Activated CD8-positive, alpha-beta memory T cell treated with anti-CD3 and anti-CD28 coated beads, Interleukin-2, amount 50 U/mL, for 1 hour (primary cell): ENCODE data around the gene RENBP.

Source experiments
- DNase-seq: peaks from one replicate; pipeline ENCODE4 v3.0.0-alpha.2; 2020; ENCODE audit errors: extremely low read depth

Gene RENBP

DNA sequence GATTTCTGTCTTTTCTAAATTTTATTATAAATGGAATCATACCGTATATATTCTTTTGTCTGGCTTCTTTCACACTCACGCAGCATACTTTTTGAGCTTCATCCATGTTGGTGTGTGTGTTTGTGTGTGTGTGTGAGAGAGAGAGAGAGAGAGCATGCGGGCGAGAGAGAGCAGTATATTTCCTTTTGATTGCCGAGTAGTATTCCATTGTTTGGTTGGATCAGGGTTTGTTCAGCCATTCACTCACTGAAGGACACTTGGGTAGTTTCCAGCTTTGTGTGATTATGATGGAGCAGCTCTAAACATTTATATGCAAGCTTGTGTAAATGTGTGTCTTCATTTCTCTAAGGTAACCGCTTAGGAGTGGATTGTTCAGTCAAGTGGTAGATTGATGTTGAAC, 55.3 kb downstream of the RENBP start:
- no peak for DNase-seq

- DNase-seq = no peak
These were observed 56.1 kb downstream of the RENBP start for GRCh38 chrX:153888344-153888743.

GRCh38 chrX:153887385-153887784, 57.1 kb downstream of the RENBP start:
- DNase-seq = no peak

GRCh38 chrX:153886915-153887314, 57.5 kb downstream of the RENBP start:
- DNase-seq = no peak

DNA sequence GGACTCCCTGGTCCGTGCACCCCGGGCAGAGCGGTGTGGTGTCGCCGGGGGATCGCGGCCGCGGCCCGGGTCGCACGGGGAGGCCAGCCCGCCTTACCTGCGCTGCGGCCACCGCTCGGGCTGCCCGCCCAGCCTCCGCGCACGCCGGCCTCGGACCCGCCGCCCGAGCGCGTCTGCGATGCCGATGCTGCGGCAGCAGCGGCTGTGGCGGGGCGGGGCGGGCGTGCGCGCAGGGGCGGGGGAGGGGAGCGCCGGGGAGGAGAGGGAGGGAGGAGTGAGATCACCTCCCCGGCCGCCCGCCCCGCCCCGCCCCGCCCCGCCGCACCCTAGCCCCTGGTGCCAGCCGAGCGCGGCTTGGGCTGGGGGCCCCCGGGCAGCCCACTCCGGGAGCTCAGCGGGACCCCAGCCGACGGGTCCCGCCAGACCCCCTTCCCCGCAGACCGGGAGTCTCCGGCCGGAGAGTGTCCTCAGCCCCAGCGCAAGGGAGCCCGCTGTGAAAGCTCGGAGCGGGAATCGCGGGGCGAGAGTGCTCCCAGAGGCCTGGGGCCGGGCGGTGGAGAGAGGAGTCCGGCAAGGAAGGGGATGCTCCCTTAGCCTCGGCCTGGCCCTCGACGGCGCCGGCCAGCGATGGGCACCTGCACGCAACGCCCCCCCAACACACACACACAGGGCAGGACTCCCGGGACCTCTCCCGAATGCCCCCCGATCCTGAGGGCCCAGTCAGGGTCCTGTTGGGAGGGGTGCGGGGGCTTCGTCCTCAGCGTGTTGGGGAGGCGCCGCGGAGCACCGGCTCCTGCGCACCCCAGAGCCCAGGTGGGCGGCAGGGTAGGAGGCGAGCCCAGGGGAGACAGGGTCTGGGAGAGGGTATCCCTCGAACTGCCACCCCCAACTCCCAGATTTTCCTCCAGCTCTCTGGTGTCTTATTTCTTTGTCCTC, 58.2 kb downstream of the RENBP start, which contains the start of gene L1CAM:
TSS of gene L1CAM (minus strand) at position 206 of the 936 bp plus-strand sequence. CDS start 10,337 bp downstream, outside the sequence.
- DNase-seq = no peak
